Ammon's horn (tissue), 1 donor: Measurements from ENCODE around the gene MYO1H.

Experiments
- DNase-seq: peaks from one replicate; pipeline ENCODE4 v3.0.0-alpha.2; 2016; ENCODE audit warnings: low spot score

Gene MYO1H

DNA sequence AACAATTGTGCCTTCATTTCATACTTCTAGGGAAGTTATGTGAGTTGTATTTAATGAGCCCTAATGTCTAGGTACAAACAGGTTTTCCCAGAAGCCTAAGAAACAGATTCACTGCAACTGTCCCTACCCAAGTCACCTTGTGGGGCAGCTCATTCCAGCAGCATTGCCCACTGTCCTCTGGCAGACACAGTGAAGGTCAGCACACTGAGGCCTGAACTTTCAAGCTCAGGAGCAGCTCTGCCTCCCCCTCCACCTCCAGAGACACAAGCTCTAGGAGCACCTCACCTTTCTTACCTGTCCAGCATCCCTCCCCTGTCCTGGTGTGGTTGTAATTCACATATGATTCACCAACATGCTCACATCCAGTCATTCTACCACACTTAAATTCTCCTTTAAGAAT is 145.4 kb downstream of the MYO1H start:
- no peak for DNase-seq

DNA sequence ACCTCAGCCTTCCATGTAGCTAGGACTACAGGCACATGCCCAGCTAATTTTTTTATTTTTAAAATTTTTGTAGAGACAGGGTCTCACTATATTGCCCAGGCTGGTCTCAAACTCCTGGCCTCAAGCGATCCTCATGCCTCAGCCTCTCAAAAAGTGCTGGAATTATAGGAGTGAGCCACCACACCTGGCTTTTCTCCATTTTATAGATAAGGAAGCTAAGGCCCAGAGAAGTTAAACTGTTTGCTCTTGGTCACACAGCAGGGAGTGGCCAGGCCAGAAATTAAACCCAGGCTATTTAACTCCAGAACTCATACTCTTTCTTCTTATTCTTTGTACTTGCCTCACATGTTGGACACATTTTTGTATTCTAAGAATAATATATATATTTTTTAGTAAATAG is 146.2 kb downstream of the MYO1H start:
- DNase-seq, result no peak

DNA sequence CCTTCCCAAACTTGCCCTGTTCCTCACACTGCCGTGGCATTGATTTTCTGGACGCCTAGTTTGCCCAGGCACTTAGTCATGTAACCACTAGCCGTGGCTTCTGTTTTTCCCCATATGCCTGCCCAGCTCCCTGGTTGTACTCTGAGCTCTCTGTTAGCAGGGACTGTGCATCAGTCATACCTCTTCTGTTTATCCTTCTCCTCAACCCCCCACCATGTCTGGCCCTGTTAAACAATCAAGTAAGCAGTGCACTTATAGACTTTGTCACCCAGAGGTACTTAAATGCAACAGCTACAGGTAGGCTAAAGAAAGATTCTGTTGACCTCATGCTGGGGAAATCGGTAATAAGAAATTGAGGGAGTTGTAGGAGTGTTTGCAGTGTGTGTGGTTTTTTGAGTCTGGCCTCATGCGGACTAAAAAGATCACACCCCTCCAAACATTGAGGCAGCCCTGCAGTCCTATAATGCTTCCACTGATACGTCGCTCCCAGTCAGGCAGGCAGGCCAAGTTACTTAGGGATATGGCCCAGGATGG is 146.7 kb downstream of the MYO1H start:
- no peak for DNase-seq

DNA sequence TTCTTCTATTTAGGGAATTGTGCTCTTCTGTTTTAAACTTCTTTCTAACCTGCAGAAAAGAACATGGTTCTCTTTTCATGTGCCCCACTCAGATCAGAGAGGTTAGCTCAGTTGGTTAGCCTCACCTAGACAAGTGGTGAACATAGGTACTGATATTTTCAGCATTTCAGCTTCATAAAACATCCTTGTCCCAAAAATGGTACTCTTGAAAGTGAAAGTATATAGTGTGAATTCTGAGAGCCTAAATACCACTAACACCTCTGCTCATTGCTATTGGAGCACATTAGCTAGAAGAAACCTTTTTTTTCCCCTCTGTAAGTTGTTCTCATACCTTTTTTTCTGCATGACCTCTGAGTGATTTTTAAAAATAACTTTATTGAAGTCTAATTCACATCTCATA is 147.3 kb downstream of the MYO1H start:
- DNase-seq, result no peak

DNA sequence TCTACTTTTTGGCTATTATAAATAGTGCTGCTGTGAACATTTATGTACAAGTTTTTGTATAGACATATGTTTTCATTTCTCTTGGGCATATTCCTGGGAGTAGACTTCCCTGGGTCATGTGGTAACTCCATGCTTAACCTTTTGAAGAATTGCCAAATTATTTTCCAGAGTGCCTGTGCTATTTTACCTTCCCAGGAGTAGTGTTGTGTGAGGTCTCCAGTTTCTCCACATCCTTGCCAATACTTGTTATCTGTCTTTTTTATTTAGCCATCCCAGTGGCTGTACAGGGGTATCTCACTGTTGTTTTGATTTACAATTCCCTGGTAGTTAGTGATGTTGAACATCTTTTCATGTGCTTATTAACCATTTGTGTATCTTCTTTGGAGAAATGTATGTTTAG is 148.6 kb downstream of the MYO1H start:
- DNase-seq, result no peak

DNA sequence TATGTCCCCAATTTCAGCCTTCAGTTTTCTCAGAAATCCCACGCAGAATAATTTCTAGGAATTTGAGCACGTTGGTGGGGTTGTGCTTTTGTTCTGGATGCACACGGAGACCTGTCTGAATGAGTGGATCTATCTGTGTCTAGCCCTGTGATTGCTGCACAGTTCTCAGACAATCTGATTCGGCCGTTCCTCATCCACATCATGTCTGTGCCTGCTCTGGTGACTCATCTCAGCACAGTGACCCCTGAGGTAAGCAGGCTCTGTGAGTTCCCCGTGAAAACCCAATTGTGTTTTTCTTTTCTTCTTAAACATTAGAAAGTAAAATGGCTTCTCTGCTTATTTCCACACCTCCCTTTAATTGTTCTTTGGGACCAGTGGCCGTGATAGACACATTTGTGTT is 150.0 kb downstream of the MYO1H start:
- no peak for DNase-seq
